Loucy (cell line): ENCODE results near the gene KIAA1549.

ENCODE experiments used
- H2AFZ ChIP-seq: fragments of 200-600 bp; sonication (generic); 2 replicates; pipeline ENCODE4 v1.6.0; 2016; ENCODE audit warnings: antibody characterized with exemption, mild to moderate bottlenecking, low read length, moderate library complexity
- H3F3A ChIP-seq: fragments of 200-600 bp; 2 replicates; pipeline ENCODE4 v1.6.0; 2016; ENCODE audit warnings: antibody characterized with exemption, low read depth, mild to moderate bottlenecking
- H3K27me3 ChIP-seq: fragments of 200-600 bp; sonication (generic); 2 replicates; pipeline ENCODE4 v1.6.1; 2014; ENCODE audit warnings: low read length, mild to moderate bottlenecking; ENCODE audit not compliant: insufficient read depth, poor library complexity, severe bottlenecking
- H3K36me3 ChIP-seq: fragments of 200-600 bp; sonication (generic); 2 replicates; pipeline ENCODE4 v1.6.1; 2016; ENCODE audit warnings: low read length; ENCODE audit not compliant: insufficient read depth
- H3K4me1 ChIP-seq: fragments of 200-600 bp; sonication (generic); 2 replicates; pipeline ENCODE4 v1.5.1; 2014; ENCODE audit warnings: low read length, mild to moderate bottlenecking; ENCODE audit not compliant: insufficient read depth, poor library complexity, severe bottlenecking
- H3K4me2 ChIP-seq: fragments of 200-600 bp; sonication (generic); 2 replicates; pipeline ENCODE4 v1.6.0; 2014; ENCODE audit warnings: antibody characterized with exemption, low read length, low read depth, mild to moderate bottlenecking; ENCODE audit not compliant: poor library complexity, severe bottlenecking
- H3K4me3 ChIP-seq: fragments of 200-600 bp; sonication (generic); 2 replicates; pipeline ENCODE4 v1.5.1; 2014; ENCODE audit warnings: low read length, mild to moderate bottlenecking, mixed read lengths; ENCODE audit not compliant: poor library complexity, severe bottlenecking
- H3K79me2 ChIP-seq: fragments of 200-600 bp; sonication (generic); 2 replicates; pipeline ENCODE4 v1.6.1; 2014; ENCODE audit warnings: low read length; ENCODE audit not compliant: insufficient read depth
- H3K9ac ChIP-seq: fragments of 200-600 bp; sonication (generic); 2 replicates; pipeline ENCODE4 v1.6.0; 2014; ENCODE audit warnings: mild to moderate bottlenecking, low read depth, low read length, moderate library complexity; ENCODE audit not compliant: poor library complexity, severe bottlenecking
- H3K9me2 ChIP-seq: fragments of 200-600 bp; sonication (generic); replicated peaks from 2 replicates; pipeline ENCODE4 v1.6.1; 2016; ENCODE audit warnings: low read depth, low read length, mixed read lengths
- H3K9me3 ChIP-seq: fragments of 200-600 bp; sonication (generic); 2 replicates; pipeline ENCODE4 v1.6.1; 2014; ENCODE audit warnings: mild to moderate bottlenecking, antibody characterized with exemption, low read length, low read depth; ENCODE audit not compliant: insufficient read depth
- H4K20me1 ChIP-seq: fragments of 200-600 bp; sonication (generic); 2 replicates; pipeline ENCODE4 v1.6.0; 2014; ENCODE audit warnings: antibody characterized with exemption, low read length, mild to moderate bottlenecking; ENCODE audit not compliant: insufficient read depth, poor library complexity, severe bottlenecking
- EZH2phosphoT487 ChIP-seq: fragments of 200-600 bp; IDR thresholded peaks from 2 replicates; pipeline ENCODE4 v1.6.1; 2018; ENCODE audit warnings: antibody characterized with exemption, mild to moderate bottlenecking, moderate library complexity, borderline replicate concordance
- TF ChIP-seq, protein P1 (sequence below): fragments of 200-600 bp; sonication (generic); conservative IDR thresholded peaks from 2 replicates; pipeline ENCODE4 v1.5.1; 2014; ENCODE audit warnings: mild to moderate bottlenecking, antibody characterized with exemption, low read length

KIAA1549 gene

DNA sequence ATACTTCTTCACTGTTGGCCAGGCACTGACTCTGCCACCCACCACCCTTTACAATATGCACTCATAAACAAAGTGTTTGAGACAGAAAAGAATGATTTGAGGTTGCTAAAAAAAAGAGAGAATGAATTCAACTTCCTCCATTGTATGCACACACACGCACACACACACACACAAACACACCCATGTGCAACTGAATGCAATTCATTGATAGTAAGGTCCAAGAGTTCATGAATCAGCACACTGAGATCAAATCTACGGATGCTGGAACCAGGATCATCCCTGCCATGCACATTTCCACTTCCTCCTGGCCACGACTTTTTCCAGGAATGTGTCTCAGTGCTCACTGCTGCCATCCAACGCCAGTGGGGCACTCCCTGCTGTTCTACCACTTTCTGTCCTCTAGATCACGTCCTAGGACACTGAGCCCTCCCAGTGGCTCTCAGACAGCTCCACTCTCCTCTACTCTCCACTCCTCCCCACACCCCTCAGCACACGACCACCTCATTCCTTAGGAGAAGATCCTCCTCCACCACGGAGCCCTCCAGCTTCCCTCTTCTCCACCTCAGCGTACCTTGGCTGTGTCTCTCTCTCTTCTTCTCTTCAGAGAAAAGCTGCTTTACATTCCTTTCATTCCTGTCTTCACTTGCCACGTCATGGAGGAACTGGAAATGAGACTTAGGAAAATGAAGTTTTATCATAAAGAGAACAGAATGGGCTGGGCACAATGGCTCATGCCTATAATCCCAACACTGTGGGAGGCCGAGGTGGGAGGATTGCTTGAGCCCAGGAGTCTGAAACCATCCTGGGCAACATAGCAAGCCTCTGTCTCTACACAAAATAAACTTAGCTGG is 195.4 kb downstream of the KIAA1549 start:
- Histone ChIP-seq H3K9me2 (no peaks in the 10 kb centered on the region), H3K4me3 (no peak overlapping the region), H3F3A (no peaks in the 10 kb centered on the region), H3K27me3 (no peaks in the 10 kb centered on the region), H3K4me1 (no peaks in the 10 kb centered on the region), H4K20me1 (no peaks in the 10 kb centered on the region), H2AFZ (no peak overlapping the region; the same call in 1 of the 2 replicates), H3K36me3 (no peaks in the 10 kb centered on the region), H3K9ac (no peak overlapping the region), H3K79me2 (no peaks in the 10 kb centered on the region), H3K9me3 (peaks cover 4% of the 10 kb centered on the region), H3K4me2 (no peak overlapping the region)
- TF ChIP-seq, protein P1, sequence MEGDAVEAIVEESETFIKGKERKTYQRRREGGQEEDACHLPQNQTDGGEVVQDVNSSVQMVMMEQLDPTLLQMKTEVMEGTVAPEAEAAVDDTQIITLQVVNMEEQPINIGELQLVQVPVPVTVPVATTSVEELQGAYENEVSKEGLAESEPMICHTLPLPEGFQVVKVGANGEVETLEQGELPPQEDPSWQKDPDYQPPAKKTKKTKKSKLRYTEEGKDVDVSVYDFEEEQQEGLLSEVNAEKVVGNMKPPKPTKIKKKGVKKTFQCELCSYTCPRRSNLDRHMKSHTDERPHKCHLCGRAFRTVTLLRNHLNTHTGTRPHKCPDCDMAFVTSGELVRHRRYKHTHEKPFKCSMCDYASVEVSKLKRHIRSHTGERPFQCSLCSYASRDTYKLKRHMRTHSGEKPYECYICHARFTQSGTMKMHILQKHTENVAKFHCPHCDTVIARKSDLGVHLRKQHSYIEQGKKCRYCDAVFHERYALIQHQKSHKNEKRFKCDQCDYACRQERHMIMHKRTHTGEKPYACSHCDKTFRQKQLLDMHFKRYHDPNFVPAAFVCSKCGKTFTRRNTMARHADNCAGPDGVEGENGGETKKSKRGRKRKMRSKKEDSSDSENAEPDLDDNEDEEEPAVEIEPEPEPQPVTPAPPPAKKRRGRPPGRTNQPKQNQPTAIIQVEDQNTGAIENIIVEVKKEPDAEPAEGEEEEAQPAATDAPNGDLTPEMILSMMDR, result no peak
- no peak for TF ChIP-seq EZH2phosphoT487

- Histone ChIP-seq H3K27me3 (no peaks in the 10 kb centered on the region), H3K4me3 (no peak overlapping the region), H4K20me1 (no peaks in the 10 kb centered on the region), H3F3A (no peaks in the 10 kb centered on the region), H3K79me2 (no peaks in the 10 kb centered on the region), H3K4me2 (no peak overlapping the region), H3K9me2 (no peaks in the 10 kb centered on the region), H3K9me3 (no peaks in the 10 kb centered on the region; the same call in 1 of the 2 replicates), H2AFZ (no peak overlapping the region), H3K9ac (no peak overlapping the region), H3K4me1 (no peaks in the 10 kb centered on the region), H3K36me3 (no peaks in the 10 kb centered on the region)
- TF ChIP-seq, protein P1, result no peak
- TF ChIP-seq EZH2phosphoT487, result no peak
These were observed 196.5 kb downstream of the KIAA1549 start for GRCh38 chr7:138784692-138785091.
